NCI-H2081 (cell line): ENCODE measurements around the gene SLC1A4.

ENCODE experiments used
- DNase-seq, 2 experiments: peaks; one replicate each; lab custom pipeline; 2025; lab: John Stamatoyannopoulos, UW

SLC1A4 gene

GRCh38 chr2:65054749-65055421, 65.7 kb downstream of the SLC1A4 start:
- DNase-seq, result no peak

GRCh38 chr2:65055422-65056214, 66.4 kb downstream of the SLC1A4 start:
- DNase-seq, result peak; percentile 65 to 71

GRCh38 chr2:65056215-65057053, 67.2 kb downstream of the SLC1A4 start, which contains the start of gene CEP68:
TSS of gene CEP68 (plus strand) at chr2:65056416. CDS start at chr2:65069445, 13,029 bp downstream.
- DNase-seq, result peak; percentile 97 to 98

- DNase-seq, result no peak
Observed at GRCh38 chr2:65057054-65057375, 67.8 kb downstream of the SLC1A4 start.

- DNase-seq, result peak in 1 of 2 experiments; percentile 48
Observed at GRCh38 chr2:65057391-65058052, 68.3 kb downstream of the SLC1A4 start.

- DNase-seq, result no peak
Observed at GRCh38 chr2:65059071-65059470, 69.9 kb downstream of the SLC1A4 start.

- no peak for DNase-seq
Observed at GRCh38 chr2:65061146-65061909, 72.1 kb downstream of the SLC1A4 start.

- DNase-seq, result peak in 1 of 2 experiments; percentile 42
Observed at GRCh38 chr2:65061910-65062339, 72.7 kb downstream of the SLC1A4 start.

- DNase-seq, result no peak
Observed at GRCh38 chr2:65062843-65063825, 73.9 kb downstream of the SLC1A4 start.

- DNase-seq, result peak in 1 of 2 experiments; percentile 27
Observed at GRCh38 chr2:65064728-65065552, 75.7 kb downstream of the SLC1A4 start.

- no peak for DNase-seq
Observed at GRCh38 chr2:65067806-65068553, 78.8 kb downstream of the SLC1A4 start.

- no peak for DNase-seq
Observed at GRCh38 chr2:65069439-65069824, 80.2 kb downstream of the SLC1A4 start.

- DNase-seq, result no peak
Observed at GRCh38 chr2:65070172-65070830, 81.1 kb downstream of the SLC1A4 start.

- no peak for DNase-seq
Observed at GRCh38 chr2:65070856-65071255, 81.7 kb downstream of the SLC1A4 start.

GRCh38 chr2:65071499-65072180, 82.4 kb downstream of the SLC1A4 start:
- DNase-seq, result no peak

GRCh38 chr2:65072181-65072970, 83.2 kb downstream of the SLC1A4 start:
- no peak for DNase-seq
